Astrocyte of the cerebellum (primary cell): ENCODE measurements around the gene ETFRF1.
A peak's percentile ranks its signal among the peaks of the same experiment; 100 is the strongest.

Experiments used
- DNase-seq: peaks from one replicate; pipeline ENCODE4 v3.0.0-alpha.2; 2011; ENCODE audit warnings: low read depth
- H3K4me3 ChIP-seq: 2 replicates; pipeline ENCODE4 v1.5.1; 2011; ENCODE audit warnings: mild to moderate bottlenecking, low read depth, low read length, moderate library complexity
- CTCF ChIP-seq: IDR thresholded peaks from 2 replicates; pipeline ENCODE4 v1.5.1; 2012; ENCODE audit warnings: low read length, low read depth, moderate library complexity, mild to moderate bottlenecking; ENCODE audit errors: missing control alignments
- in situ Hi-C: cut with HindIII; loops from 2 replicates; pipeline ENCODE4 v1.10.0; 2017; ENCODE audit warnings: low sequenced_read_pairs

ETFRF1 gene

GRCh38 chr12:25249931-25250738 is 55.1 kb downstream of the ETFRF1 start:
- no peak for TF ChIP-seq CTCF
- DNase-seq, result no peak
- in situ Hi-C loops, result no loop called here
- H3K4me3 ChIP-seq, result peak overlapping the region; percentile 88

DNA sequence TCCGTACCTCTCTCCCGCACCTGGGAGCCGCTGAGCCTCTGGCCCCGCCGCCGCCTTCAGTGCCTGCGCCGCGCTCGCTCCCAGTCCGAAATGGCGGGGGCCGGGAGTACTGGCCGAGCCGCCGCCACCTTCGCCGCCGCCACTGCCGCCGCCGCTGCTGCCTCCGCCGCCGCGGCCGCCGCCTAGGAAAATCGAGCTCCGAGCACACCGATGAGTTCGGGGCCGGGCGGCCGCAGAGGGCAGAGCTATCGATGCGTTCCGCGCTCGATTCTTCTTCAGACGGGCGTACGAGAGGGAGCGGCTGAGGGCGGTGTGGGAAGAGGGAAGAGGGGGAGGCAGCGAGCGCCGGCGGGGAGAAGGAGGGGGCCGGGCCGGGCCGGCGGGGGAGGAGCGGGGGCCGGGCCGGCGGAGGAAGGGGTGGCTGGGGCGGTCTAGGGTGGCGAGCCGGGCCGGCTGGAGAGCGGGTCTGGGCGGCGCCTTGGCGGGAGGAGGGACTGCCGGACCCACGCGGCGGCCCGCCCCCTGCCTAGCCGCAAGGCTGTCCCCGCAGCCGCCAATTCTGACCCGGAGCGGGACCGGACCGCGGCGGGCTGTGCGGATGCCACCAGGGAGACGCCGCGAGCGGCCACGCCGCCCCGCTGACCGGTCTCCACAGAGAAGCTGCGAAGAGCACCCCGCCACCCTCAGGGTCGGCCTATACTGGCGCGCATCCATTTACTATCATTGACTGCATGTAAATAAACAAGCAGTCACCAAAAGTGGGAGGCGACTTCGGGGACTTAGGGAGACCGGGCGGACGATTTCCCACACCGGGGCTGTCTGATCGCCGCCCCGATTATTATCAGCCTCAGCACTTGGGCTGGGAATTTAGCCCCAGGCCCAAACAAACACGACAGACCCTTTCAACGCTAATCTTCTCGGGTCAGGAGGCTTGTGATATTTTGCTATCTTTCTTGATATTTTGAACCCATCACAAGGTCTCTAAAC is 56.0 kb downstream of the ETFRF1 start, which contains the start of gene KRAS:
KRAS (minus strand) TSS at position 186 of the 987 bp plus-strand sequence.
- peak within 1 kb of the TSS; percentile 88 for H3K4me3 ChIP-seq
- peak; percentile 95 for DNase-seq
- TF ChIP-seq CTCF, result no peak
- in situ Hi-C loops, result no loop called here

DNA sequence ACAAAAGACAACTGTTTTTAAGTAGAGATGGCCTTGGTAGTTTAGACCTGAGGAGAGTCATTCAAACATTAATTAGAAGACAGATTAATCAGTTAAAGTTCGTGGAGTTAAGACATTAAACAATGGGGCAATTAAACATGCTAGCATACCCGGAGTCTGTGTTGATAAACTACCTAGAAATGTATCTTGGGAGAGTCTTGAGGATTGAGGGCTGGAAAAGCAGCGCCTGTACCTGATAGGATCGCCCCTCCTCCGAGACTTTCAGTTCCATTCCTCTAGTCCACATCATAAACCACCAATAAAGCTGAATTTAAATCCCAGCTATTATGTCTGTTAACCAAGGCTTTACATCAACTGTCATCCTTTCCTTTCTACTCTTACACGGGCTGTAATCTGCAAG is 56.7 kb downstream of the ETFRF1 start:
- TF ChIP-seq CTCF, result no peak
- in situ Hi-C loops, result no loop called here
- no peak for DNase-seq
- H3K4me3 ChIP-seq, result peak overlapping the region; percentile 88

DNA sequence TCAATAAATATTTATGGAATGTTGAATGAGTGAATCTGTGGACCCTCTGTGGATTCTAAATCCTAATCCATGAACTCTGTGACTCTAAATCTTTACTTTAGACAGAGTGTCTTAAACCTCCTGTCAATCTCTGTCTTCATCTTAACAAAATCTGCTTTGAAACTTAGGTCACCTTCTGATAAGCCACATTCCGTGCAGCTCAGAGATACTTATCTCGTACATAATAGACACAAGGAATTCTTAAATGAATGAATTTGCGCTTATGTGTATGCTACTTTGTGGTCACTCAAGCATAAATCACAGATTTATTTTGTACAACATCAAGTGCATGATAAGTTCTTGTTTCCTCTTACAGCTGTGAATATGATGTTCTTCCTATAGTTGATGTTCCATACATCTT is 57.9 kb downstream of the ETFRF1 start:
- no peak for TF ChIP-seq CTCF
- in situ Hi-C loops, result no loop called here
- no peak overlapping the region for H3K4me3 ChIP-seq
- DNase-seq, result no peak

- no peak for DNase-seq
- no peak for TF ChIP-seq CTCF
- no peak overlapping the region for H3K4me3 ChIP-seq
- in situ Hi-C loops, result no loop called here
These were observed 58.5 kb downstream of the ETFRF1 start for GRCh38 chr12:25253371-25254068.
